Trophoblast cell (in vitro differentiated cells and primary cell): ENCODE measurements around the gene CFAP20DC.

Source experiments
- DNase-seq, 2 donors: peaks; one replicate each; pipeline ENCODE4 v3.0.0-alpha.2; 2016
- H2AFZ ChIP-seq: 2 replicates; pipeline ENCODE4 v1.6.1; 2013; ENCODE audit warnings: low read length, moderate library complexity, mild to moderate bottlenecking; ENCODE audit not compliant: insufficient read depth, poor library complexity
- H2AK5ac ChIP-seq: 2 replicates; pipeline ENCODE4 v1.6.1; 2013; ENCODE audit warnings: mild to moderate bottlenecking, low read length
- H2BK120ac ChIP-seq: 2 replicates; pipeline ENCODE4 v1.6.1; 2013; ENCODE audit warnings: low read length, mild to moderate bottlenecking, moderate library complexity; ENCODE audit not compliant: insufficient read depth, poor library complexity
- H2BK12ac ChIP-seq: 2 replicates; pipeline ENCODE4 v1.6.1; 2013; ENCODE audit warnings: mild to moderate bottlenecking, low read length, moderate library complexity
- H2BK5ac ChIP-seq: 2 replicates; pipeline ENCODE4 v1.6.1; 2013; ENCODE audit warnings: low read length, low read depth, moderate library complexity, mild to moderate bottlenecking; ENCODE audit not compliant: poor library complexity
- H3K14ac ChIP-seq: 2 replicates; pipeline ENCODE4 v1.6.1; 2013; ENCODE audit warnings: mild to moderate bottlenecking, low read length
- H3K18ac ChIP-seq: 2 replicates; pipeline ENCODE4 v1.6.1; 2013; ENCODE audit warnings: mild to moderate bottlenecking, low read length
- H3K23ac ChIP-seq: 2 replicates; pipeline ENCODE4 v1.6.1; 2013; ENCODE audit warnings: low read length
- H3K27ac ChIP-seq: 2 replicates; pipeline ENCODE4 v1.5.1; 2013; ENCODE audit warnings: low read depth, mild to moderate bottlenecking, inconsistent platforms, low read length, moderate library complexity
- H3K27me3 ChIP-seq: 2 replicates; pipeline ENCODE4 v1.6.1; 2013; ENCODE audit warnings: inconsistent platforms, mild to moderate bottlenecking, low read length, moderate library complexity; ENCODE audit not compliant: insufficient read depth
- H3K36me3 ChIP-seq, 2 experiments: 1 replicate in 1 of 2; 2 replicates in 1 of 2; pipeline ENCODE4 v1.6.1; 2013; ENCODE audit warnings: low read length in 2 of 2, mild to moderate bottlenecking in 2 of 2, moderate library complexity in 1 of 2; ENCODE audit not compliant: insufficient read depth in 2 of 2, control insufficient read depth in 1 of 2
- H3K4ac ChIP-seq: 2 replicates; pipeline ENCODE4 v1.6.1; 2013; ENCODE audit warnings: low read depth, mild to moderate bottlenecking, low read length, moderate library complexity
- H3K4me1 ChIP-seq, 2 experiments: 1 replicate in 1 of 2; 2 replicates in 1 of 2; pipeline ENCODE4 v1.6.1; 2013; ENCODE audit warnings: low read length in 2 of 2, mild to moderate bottlenecking in 2 of 2, moderate library complexity in 1 of 2; ENCODE audit not compliant: insufficient read depth in 2 of 2, control insufficient read depth in 1 of 2
- H3K4me2 ChIP-seq: 2 replicates; pipeline ENCODE4 v1.6.1; 2013; ENCODE audit warnings: inconsistent platforms, mild to moderate bottlenecking, low read length, moderate library complexity
- H3K4me3 ChIP-seq: 2 replicates; pipeline ENCODE4 v1.5.1; 2013; ENCODE audit warnings: mild to moderate bottlenecking, low read depth, low read length, inconsistent platforms
- H3K79me1 ChIP-seq: one replicate; pipeline ENCODE4 v1.6.1; 2013; ENCODE audit warnings: low read length
- H3K79me2 ChIP-seq: 2 replicates; pipeline ENCODE4 v1.6.1; 2013; ENCODE audit warnings: low read length, mild to moderate bottlenecking; ENCODE audit not compliant: control insufficient read depth, insufficient read depth, poor library complexity
- H3K9ac ChIP-seq: 2 replicates; pipeline ENCODE4 v1.6.1; 2013; ENCODE audit warnings: mild to moderate bottlenecking, low read length
- H3K9me3 ChIP-seq: 2 replicates; pipeline ENCODE4 v1.6.1; 2013; ENCODE audit warnings: low read depth, mild to moderate bottlenecking, control low read depth, inconsistent platforms, low read length; ENCODE audit not compliant: insufficient read depth
- H4K12ac ChIP-seq: 2 replicates; pipeline ENCODE4 v1.6.1; 2013; ENCODE audit warnings: low read depth, mild to moderate bottlenecking, low read length, moderate library complexity
- H4K8ac ChIP-seq: 2 replicates; pipeline ENCODE4 v1.6.1; 2013; ENCODE audit warnings: low read depth, mild to moderate bottlenecking, low read length, moderate library complexity
- H4K91ac ChIP-seq: one replicate; pipeline ENCODE4 v1.6.1; 2013; ENCODE audit warnings: low read depth, mild to moderate bottlenecking, low read length, moderate library complexity
- WGBS: extraction: QIAGEN DNeasy Blood & Tissue Kit; methylation state at CpG from one replicate; pipeline ENCODE4 v1.1.7; 2013; ENCODE audit warnings: missing lambda C conversion rate; ENCODE audit not compliant: insufficient read length, insufficient coverage; ENCODE audit errors: extremely low coverage; 5-methylcytosine and 5-hydroxymethylcytosine counted together

CFAP20DC gene

GRCh38 chr3:59088761-59089160 lies 38.9 kb upstream of the CFAP20DC start:
- Histone ChIP-seq H3K27me3 (no peaks in the 10 kb centered on the region), H3K4ac (no peak overlapping the region), H3K79me1 (no peaks in the 10 kb centered on the region), H3K18ac (no peak overlapping the region), H3K14ac (no peak overlapping the region), H2BK5ac (no peak overlapping the region), H2AK5ac (no peak overlapping the region), H3K36me3 (no peaks in the 10 kb centered on the region), H3K4me1 (no peaks in the 10 kb centered on the region), H3K27ac (no peak overlapping the region), H3K4me2 (no peak overlapping the region), H3K23ac (no peak overlapping the region), H4K12ac (no peak overlapping the region), H4K91ac (no peak overlapping the region), H3K9ac (no peak overlapping the region), H4K8ac (no peak overlapping the region), H2AFZ (no peak overlapping the region), H3K9me3 (no peaks in the 10 kb centered on the region), H2BK120ac (no peak overlapping the region), H2BK12ac (no peak overlapping the region), H3K4me3 (no peak overlapping the region), H3K79me2 (no peaks in the 10 kb centered on the region)
- no peak for DNase-seq
- WGBS = no CpG with 5 or more reads among the region's 1 CpG

- no peak for DNase-seq
- no peaks in the 10 kb centered on the region for H3K27me3 ChIP-seq
- H4K12ac ChIP-seq = no peak overlapping the region
- no peak overlapping the region for H2AFZ ChIP-seq
- H3K23ac ChIP-seq = no peak overlapping the region
- no peak overlapping the region for H3K4me3 ChIP-seq
- no peak overlapping the region for H4K91ac ChIP-seq
- H3K14ac ChIP-seq = no peak overlapping the region
- no peak overlapping the region for H2BK120ac ChIP-seq
- no peak overlapping the region for H2BK5ac ChIP-seq
- H3K9ac ChIP-seq = no peak overlapping the region
- no peak overlapping the region for H2BK12ac ChIP-seq
- H3K4me1 ChIP-seq = no peaks in the 10 kb centered on the region
- no peaks in the 10 kb centered on the region for H3K9me3 ChIP-seq
- H3K4me2 ChIP-seq = no peak overlapping the region
- no peak overlapping the region for H3K18ac ChIP-seq
- H3K4ac ChIP-seq = no peak overlapping the region
- H3K27ac ChIP-seq = no peak overlapping the region
- H2AK5ac ChIP-seq = no peak overlapping the region
- no peak overlapping the region for H4K8ac ChIP-seq
- no CpG with 5 or more reads among the region's 3 CpGs for WGBS
- H3K79me1 ChIP-seq = no peaks in the 10 kb centered on the region
- H3K79me2 ChIP-seq = no peaks in the 10 kb centered on the region
- H3K36me3 ChIP-seq = no peaks in the 10 kb centered on the region
Measured at GRCh38 chr3:59085976-59086375, 36.2 kb upstream of the CFAP20DC start.

GRCh38 chr3:59084583-59084982 lies 34.8 kb upstream of the CFAP20DC start:
- H4K91ac ChIP-seq = no peak overlapping the region
- no peaks in the 10 kb centered on the region for H3K27me3 ChIP-seq
- no peak overlapping the region for H3K18ac ChIP-seq
- H3K4me1 ChIP-seq = no peaks in the 10 kb centered on the region
- no peak overlapping the region for H2AK5ac ChIP-seq
- H4K12ac ChIP-seq = no peak overlapping the region
- no peaks in the 10 kb centered on the region for H3K79me1 ChIP-seq
- no peak overlapping the region for H3K4ac ChIP-seq
- no peaks in the 10 kb centered on the region for H3K79me2 ChIP-seq
- no peak overlapping the region for H2BK5ac ChIP-seq
- H3K4me2 ChIP-seq = no peak overlapping the region
- H3K9ac ChIP-seq = no peak overlapping the region
- no CpG with 5 or more reads among the region's 1 CpG for WGBS
- H3K27ac ChIP-seq = no peak overlapping the region
- no peak overlapping the region for H3K23ac ChIP-seq
- no peak overlapping the region for H2AFZ ChIP-seq
- no peaks in the 10 kb centered on the region for H3K9me3 ChIP-seq
- H3K36me3 ChIP-seq = no peaks in the 10 kb centered on the region
- no peak overlapping the region for H2BK120ac ChIP-seq
- no peak overlapping the region for H3K14ac ChIP-seq
- H4K8ac ChIP-seq = no peak overlapping the region
- H2BK12ac ChIP-seq = no peak overlapping the region
- no peak for DNase-seq
- H3K4me3 ChIP-seq = no peak overlapping the region

GRCh38 chr3:59082106-59082505 lies 32.3 kb upstream of the CFAP20DC start:
- no CpG with 5 or more reads among the region's 4 CpGs for WGBS
- no peaks in the 10 kb centered on the region for H3K4me1 ChIP-seq

More at GRCh38 chr3:59082106-59082505, 32.3 kb upstream of the CFAP20DC start:
- Histone ChIP-seq H3K9ac (no peak overlapping the region), H2AFZ (no peak overlapping the region), H3K14ac (no peak overlapping the region), H3K79me1 (no peaks in the 10 kb centered on the region), H3K4me3 (no peak overlapping the region), H3K79me2 (no peaks in the 10 kb centered on the region), H3K36me3 (no peaks in the 10 kb centered on the region), H2BK12ac (no peak overlapping the region), H4K91ac (peak overlapping the region; percentile 24), H3K4ac (no peak overlapping the region), H4K8ac (no peak overlapping the region), H3K9me3 (no peaks in the 10 kb centered on the region), H2AK5ac (no peak overlapping the region), H3K18ac (no peak overlapping the region), H3K23ac (no peak overlapping the region), H2BK5ac (no peak overlapping the region), H4K12ac (no peak overlapping the region), H3K27me3 (no peaks in the 10 kb centered on the region), H3K27ac (no peak overlapping the region), H2BK120ac (no peak overlapping the region), H3K4me2 (no peak overlapping the region)
- no peak for DNase-seq
